UCSD-AML1 (cell line): ENCODE results near the gene RNF128.
A peak's percentile ranks its signal among the peaks of the same experiment; 100 is the strongest.
"Not testable (repeated sequence)": the region's sequence is repeated elsewhere in the genome, so short reads cannot be mapped to it uniquely, and the experiment has no call there.

Source experiments
- DNase-seq: peaks from one replicate; lab custom pipeline; 2025; ENCODE audit not compliant: unreplicated experiment; lab: John Stamatoyannopoulos, UW

RNF128 gene

GRCh38 chrX:106742805-106743204, 16.3 kb downstream of the RNF128 start:
- no peak for DNase-seq

- no peak for DNase-seq
Observed at GRCh38 chrX:106748377-106748776, 21.9 kb downstream of the RNF128 start.

DNA sequence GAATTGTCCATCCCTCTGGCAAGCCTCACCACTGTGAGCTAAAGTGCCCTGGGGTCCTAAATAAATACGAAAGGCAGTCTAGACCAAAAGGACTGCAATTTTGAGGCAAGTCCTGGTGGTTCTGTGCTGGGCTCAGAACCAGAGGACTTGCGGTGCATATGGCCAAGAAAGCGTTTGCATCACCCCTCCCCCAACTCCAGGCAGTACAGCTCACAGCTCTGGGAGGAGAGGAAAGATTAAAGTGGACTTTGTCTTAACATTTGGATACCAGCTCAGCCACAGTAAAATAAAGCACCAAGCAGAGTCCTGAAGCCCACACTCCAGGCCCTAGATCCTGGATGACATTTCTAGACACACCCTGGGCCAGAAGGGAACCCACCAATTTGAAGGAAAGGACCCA, 24.9 kb downstream of the RNF128 start:
- no peak for DNase-seq

GRCh38 chrX:106752101-106752678, 25.7 kb downstream of the RNF128 start:
- no peak for DNase-seq

GRCh38 chrX:106769288-106769687, 42.8 kb downstream of the RNF128 start:
- DNase-seq = not testable (repeated sequence)

GRCh38 chrX:106774981-106775380, 48.5 kb downstream of the RNF128 start:
- no peak for DNase-seq

DNA sequence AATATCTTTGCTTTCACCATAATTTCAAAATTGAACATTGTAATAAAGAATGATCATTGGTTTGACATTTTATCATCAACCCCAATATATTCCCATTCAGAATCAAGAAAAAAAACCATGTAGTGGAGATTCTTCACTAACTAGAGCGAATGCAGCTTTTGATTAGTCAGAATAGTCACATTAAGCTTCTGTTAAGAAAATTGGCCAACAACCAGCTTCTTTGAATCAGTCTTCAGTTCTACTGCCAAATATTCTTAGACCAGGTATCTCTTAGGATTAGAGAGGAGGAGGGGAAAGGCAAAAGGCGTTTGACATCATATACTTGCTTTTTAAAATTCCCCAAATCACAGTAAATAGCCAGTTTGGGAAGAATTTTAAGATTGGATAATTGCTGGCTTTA, 53.8 kb downstream of the RNF128 start:
- DNase-seq = no peak

GRCh38 chrX:106780664-106781377, 54.3 kb downstream of the RNF128 start:
- DNase-seq = no peak

DNA sequence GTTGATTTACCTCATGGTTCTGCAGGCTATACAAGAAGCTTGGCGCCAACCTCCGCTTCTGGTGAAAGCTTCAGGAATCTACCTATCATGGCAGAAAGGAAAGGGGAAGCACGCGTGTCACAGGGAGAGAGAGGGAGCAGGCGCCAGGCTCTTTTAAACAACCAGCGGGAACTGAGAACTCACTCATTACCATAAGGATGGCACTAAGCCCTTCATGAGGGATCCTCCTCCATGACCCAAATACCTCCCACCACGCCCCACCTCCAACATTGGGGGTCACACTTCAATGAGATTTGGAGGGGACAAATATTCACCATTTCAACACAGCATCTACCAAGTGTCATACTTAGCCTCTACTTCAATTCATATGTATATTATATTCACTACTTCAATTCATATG, 57.2 kb downstream of the RNF128 start:
- DNase-seq = no peak

DNA sequence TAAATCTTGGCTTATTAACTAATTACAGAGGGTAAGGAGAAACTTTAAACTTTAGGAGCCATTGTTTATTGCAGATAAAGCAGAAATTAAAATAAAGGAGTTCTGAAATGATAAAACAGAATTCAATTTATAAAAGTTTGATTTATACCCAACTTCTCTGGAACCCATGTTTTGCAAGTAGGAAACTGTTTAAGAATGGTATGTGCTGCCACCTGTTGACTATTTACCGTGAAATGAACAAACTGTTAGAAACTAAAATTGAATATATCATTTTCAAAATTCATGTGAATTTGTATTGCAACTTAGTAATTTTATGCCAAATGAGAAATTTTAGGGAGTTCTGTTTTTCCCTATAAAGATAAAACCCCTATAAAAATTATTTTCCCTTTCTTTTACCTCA, 65.0 kb downstream of the RNF128 start:
- DNase-seq = no peak

GRCh38 chrX:106802063-106802387, 75.5 kb downstream of the RNF128 start:
- peak; percentile 20 for DNase-seq

DNA sequence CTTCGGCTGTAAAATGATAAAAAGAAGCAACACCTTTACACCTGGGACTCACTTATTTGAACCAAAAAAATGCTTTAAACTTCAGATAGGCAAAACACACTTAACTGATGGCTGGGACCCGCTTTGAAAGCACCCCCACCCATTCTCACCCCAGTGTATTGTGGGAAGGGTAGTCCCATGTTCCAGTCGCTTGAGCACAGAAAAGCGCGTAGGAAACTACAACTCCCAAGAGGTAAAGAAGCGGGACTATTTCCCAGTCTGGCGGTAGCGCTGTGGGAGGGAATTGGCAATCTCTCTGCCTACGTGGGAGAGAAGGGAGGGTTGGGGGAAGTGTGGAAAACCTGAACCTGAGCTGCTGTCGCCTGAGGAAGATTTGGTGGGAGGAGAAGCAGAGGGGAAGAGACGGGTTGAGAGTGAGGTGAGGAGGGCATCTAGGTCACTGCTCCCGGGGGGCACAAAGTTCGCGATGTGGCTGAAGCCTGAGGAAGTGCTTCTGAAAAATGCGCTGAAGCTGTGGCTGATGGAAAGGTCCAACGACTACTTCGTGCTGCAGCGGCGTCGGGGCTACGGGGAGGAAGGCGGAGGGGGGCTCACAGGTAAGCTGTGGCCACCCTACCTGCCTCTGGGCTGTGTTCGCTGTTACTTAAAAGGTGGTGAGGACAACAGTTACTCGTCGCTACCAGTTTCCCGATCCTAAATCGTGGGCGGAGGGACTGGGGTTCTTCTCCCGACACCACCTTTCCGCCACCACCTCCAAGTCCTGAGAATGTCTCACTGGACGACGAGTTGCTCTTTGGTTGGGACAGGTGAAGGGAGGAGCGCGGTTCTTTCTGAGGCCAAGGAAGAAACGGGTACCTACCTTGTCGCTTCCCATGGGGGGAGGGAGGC, 76.1 kb downstream of the RNF128 start, which contains the start of gene TBC1D8B:
Gene TBC1D8B (plus strand): TSS at position 286 of the 888 bp plus-strand sequence. CDS start 181 bp downstream, at position 467.
- DNase-seq = peak; percentile 67

DNA sequence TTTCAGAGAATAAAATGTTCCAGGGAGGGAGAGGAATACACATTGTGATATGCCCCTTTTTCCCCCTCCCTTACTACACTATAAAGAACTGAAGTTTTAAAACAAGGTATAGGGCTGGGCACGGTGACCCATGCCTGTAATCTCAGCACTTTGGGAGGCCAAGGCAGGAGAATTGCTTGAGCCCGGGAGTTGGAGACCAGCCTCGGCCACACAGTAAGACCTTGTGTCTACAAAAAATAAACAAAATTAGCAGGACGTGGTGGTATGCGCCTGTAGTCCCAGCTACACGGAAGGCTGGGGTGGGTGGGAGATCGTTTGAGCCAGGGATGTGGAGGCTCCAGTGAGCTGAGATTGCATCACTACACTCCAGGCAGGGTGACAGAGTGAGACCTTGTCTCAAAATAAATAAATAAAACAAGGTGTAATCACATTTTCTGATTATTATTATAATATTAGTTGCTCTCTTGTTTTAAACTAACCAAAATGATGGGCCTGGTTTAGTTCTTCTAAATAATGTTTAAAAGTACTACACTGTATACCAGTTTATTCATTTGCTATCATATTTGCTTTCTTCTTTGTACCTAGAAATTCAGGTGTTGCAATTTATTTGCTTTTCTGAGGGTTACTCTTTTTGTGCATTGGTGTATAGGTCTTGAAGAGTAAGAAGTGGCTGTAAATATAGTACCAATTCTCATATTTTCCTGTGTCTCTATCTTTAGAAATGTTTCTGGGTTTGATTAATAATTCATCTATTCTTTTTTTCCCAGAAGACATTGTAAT, 84.8 kb downstream of the RNF128 start:
- no peak for DNase-seq

DNA sequence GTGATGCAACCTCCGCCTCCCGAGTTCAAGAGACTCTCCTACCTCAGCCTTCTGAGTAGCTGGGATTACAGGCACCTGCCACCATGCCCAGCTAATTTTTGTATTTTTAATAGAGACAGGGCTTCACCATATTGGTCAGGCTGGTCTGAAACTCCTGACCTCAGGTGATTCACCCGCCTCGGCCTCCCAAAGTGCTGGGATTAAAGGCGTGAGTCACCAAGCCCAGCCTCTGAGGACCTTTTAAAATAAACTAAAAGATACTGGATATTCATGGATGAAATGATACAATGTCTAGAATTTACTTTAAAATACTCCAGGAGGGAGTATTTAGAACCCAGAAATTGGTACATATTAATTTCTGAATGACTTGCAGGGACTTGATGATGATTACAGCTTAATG, 86.4 kb downstream of the RNF128 start:
- DNase-seq = not testable (repeated sequence)

GRCh38 chrX:106814093-106814492, 87.6 kb downstream of the RNF128 start:
- DNase-seq = not testable (repeated sequence)
